Measurements from ENCODE around the gene AJM1.

- TF ChIP-seq, protein P1, sequence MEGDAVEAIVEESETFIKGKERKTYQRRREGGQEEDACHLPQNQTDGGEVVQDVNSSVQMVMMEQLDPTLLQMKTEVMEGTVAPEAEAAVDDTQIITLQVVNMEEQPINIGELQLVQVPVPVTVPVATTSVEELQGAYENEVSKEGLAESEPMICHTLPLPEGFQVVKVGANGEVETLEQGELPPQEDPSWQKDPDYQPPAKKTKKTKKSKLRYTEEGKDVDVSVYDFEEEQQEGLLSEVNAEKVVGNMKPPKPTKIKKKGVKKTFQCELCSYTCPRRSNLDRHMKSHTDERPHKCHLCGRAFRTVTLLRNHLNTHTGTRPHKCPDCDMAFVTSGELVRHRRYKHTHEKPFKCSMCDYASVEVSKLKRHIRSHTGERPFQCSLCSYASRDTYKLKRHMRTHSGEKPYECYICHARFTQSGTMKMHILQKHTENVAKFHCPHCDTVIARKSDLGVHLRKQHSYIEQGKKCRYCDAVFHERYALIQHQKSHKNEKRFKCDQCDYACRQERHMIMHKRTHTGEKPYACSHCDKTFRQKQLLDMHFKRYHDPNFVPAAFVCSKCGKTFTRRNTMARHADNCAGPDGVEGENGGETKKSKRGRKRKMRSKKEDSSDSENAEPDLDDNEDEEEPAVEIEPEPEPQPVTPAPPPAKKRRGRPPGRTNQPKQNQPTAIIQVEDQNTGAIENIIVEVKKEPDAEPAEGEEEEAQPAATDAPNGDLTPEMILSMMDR (IDR thresholded peaks at IDR 0.05): no peak
- TF ChIP-seq EZH2 (IDR thresholded peaks at IDR 0.05; ENCODE audit: borderline replicate concordance, insufficient read depth, low read depth, low read length, poor library complexity, severe bottlenecking): no peak
These were observed 25.6 kb downstream of the AJM1 start for GRCh38 chr9:136867917-136868316.
